Neural cell (in vitro differentiated cells): ENCODE results near the gene IDH3B. TPM values are rescaled to one million over a fixed set of nuclear protein-coding genes. Genes with fewer than 3 reads are reported as not detected.

Experiments used
- H2AFZ ChIP-seq: fragments of 200-600, 300-800 bp; sonication (generic), shearing (Covaris generic); 2 replicates; pipeline ENCODE4 v1.6.0; 2014; ENCODE audit warnings: low read depth, mild to moderate bottlenecking, antibody characterized with exemption, low read length, moderate library complexity
- H3F3A ChIP-seq: fragments of 200-600 bp; shearing (Covaris generic); 2 replicates; pipeline ENCODE4 v1.6.1; 2016; ENCODE audit warnings: mild to moderate bottlenecking, moderate library complexity, mixed read lengths, antibody characterized with exemption, low read length; ENCODE audit not compliant: insufficient read depth, poor library complexity, severe bottlenecking
- H3K27ac ChIP-seq: fragments of 200-600, 300-800 bp; sonication (generic), shearing (Covaris generic); 2 replicates; pipeline ENCODE4 v1.5.1; 2014; ENCODE audit warnings: mild to moderate bottlenecking, low read length, moderate library complexity
- H3K27me3 ChIP-seq: fragments of 300-800, 200-600 bp; sonication (generic), shearing (Covaris generic); 2 replicates; pipeline ENCODE4 v1.6.0; 2014; ENCODE audit warnings: mild to moderate bottlenecking, low read depth, low read length, moderate library complexity; ENCODE audit not compliant: insufficient read depth
- H3K36me3 ChIP-seq: fragments of 300-800, 200-600 bp; sonication (generic), shearing (Covaris generic); 2 replicates; pipeline ENCODE4 v1.5.1; 2014; ENCODE audit warnings: mild to moderate bottlenecking, antibody characterized with exemption, low read length, moderate library complexity; ENCODE audit not compliant: insufficient read depth
- H3K4me2 ChIP-seq: fragments of 300-800, 200-600 bp; sonication (generic), shearing (Covaris generic); 2 replicates; pipeline ENCODE4 v1.6.0; 2014; ENCODE audit warnings: mild to moderate bottlenecking, low read length
- H3K4me3 ChIP-seq: fragments of 300-800, 200-600 bp; sonication (generic), shearing (Covaris generic); 2 replicates; pipeline ENCODE4 v1.5.1; 2014; ENCODE audit warnings: mild to moderate bottlenecking, low read length, moderate library complexity
- H3K79me2 ChIP-seq: fragments of 200-600 bp; shearing (Covaris generic); replicated peaks from 2 replicates; pipeline ENCODE4 v1.6.0; 2014; ENCODE audit warnings: mild to moderate bottlenecking, low read length, moderate library complexity; ENCODE audit not compliant: insufficient read depth
- H3K9ac ChIP-seq: fragments of 300-800, 200-600 bp; sonication (generic), shearing (Covaris generic); 2 replicates; pipeline ENCODE4 v1.6.1; 2016; ENCODE audit warnings: mild to moderate bottlenecking, low read length, mixed read lengths
- H3K9me2 ChIP-seq: fragments of 200-600 bp; shearing (Covaris generic); 2 replicates; pipeline ENCODE4 v1.6.1; 2016; ENCODE audit warnings: mild to moderate bottlenecking, low read length, mixed read lengths; ENCODE audit not compliant: insufficient read depth
- H3K9me3 ChIP-seq: fragments of 200-600, 300-800 bp; sonication (generic), shearing (Covaris generic); 2 replicates; pipeline ENCODE4 v1.6.1; 2016; ENCODE audit warnings: mild to moderate bottlenecking, mixed run types, low read length, moderate library complexity, mixed read lengths
- H4K20me1 ChIP-seq: fragments of 200-600 bp; shearing (Covaris generic); 2 replicates; pipeline ENCODE4 v1.6.1; 2016; ENCODE audit warnings: mild to moderate bottlenecking, mixed run types; ENCODE audit not compliant: insufficient read depth
- CTCF ChIP-seq: fragments of 450-650 bp; IDR thresholded peaks from 2 replicates; pipeline ENCODE4 v1.5.1; 2014; ENCODE audit warnings: antibody characterized with exemption, mild to moderate bottlenecking, moderate library complexity; ENCODE audit not compliant: poor library complexity, severe bottlenecking
- EP300 ChIP-seq: fragments of 450-650 bp; conservative IDR thresholded peaks from 2 replicates; pipeline ENCODE4 v1.6.1; 2014; ENCODE audit warnings: antibody characterized with exemption, mild to moderate bottlenecking, moderate library complexity; ENCODE audit not compliant: poor library complexity, severe bottlenecking
- EZH2 ChIP-seq: fragments of 200-600, 300-800 bp; shearing (Covaris generic), sonication (generic); IDR thresholded peaks from 2 replicates; pipeline ENCODE4 v1.6.1; 2014; ENCODE audit warnings: antibody characterized with exemption, low read length, borderline replicate concordance, mild to moderate bottlenecking; ENCODE audit not compliant: insufficient read depth, poor library complexity, severe bottlenecking
- MXI1 ChIP-seq: fragments of 450-650 bp; conservative IDR thresholded peaks from 2 replicates; pipeline ENCODE4 v1.6.1; 2014; ENCODE audit warnings: antibody characterized with exemption, mild to moderate bottlenecking; ENCODE audit not compliant: poor library complexity, severe bottlenecking
- RAD21 ChIP-seq: fragments of 450-650 bp; conservative IDR thresholded peaks from 2 replicates; pipeline ENCODE4 v1.6.1; 2014; ENCODE audit warnings: antibody characterized with exemption, mild to moderate bottlenecking, moderate library complexity
- SMC3 ChIP-seq: fragments of 450-650 bp; conservative IDR thresholded peaks from 2 replicates; pipeline ENCODE4 v1.6.1; 2014; ENCODE audit warnings: antibody characterized with exemption, mild to moderate bottlenecking, moderate library complexity; ENCODE audit not compliant: poor library complexity
- TAF1 ChIP-seq: IDR thresholded peaks from 2 replicates; pipeline ENCODE4 v1.6.1; 2012; ENCODE audit warnings: low read depth
- polyA plus RNA-seq: library from polyadenylated mRNA; depleted of rRNA; stranded (reverse); fragments of >200 nt; gene quantifications from 2 replicates; pipeline ENCODE4 v1.2.3, GENCODE V29; 2014

Gene IDH3B
- polyA plus RNA-seq, 1 donor from 2014 or later = 307 TPM

- Histone ChIP-seq H3K27ac (no peak overlapping the region), H3K9me3 (no peaks in the 10 kb centered on the region), H3K4me3 (peak overlapping the region; percentile 63), H3K9ac (peak overlapping the region; percentile 44), H3K79me2 (no peaks in the 10 kb centered on the region), H3K27me3 (peaks cover 32% of the 10 kb centered on the region), H3F3A (no peaks in the 10 kb centered on the region), H3K4me2 (no peak overlapping the region), H2AFZ (no peak overlapping the region), H3K36me3 (no peaks in the 10 kb centered on the region), H3K9me2 (no peaks in the 10 kb centered on the region), H4K20me1 (no peaks in the 10 kb centered on the region)
- TF ChIP-seq CTCF = peak; percentile 28
- TF ChIP-seq EZH2 = no peak
- TF ChIP-seq RAD21 = no peak
- TF ChIP-seq TAF1 = no peak
- TF ChIP-seq MXI1 = peak; percentile 37
Measured at GRCh38 chr20:2693286-2694007, 29.4 kb upstream of the IDH3B start.

GRCh38 chr20:2692886-2693285, 28.9 kb upstream of the IDH3B start:
- no peaks in the 10 kb centered on the region for H4K20me1 ChIP-seq
- H3K36me3 ChIP-seq = no peaks in the 10 kb centered on the region
- H3K27ac ChIP-seq = no peak overlapping the region
- no peaks in the 10 kb centered on the region for H3K9me2 ChIP-seq
- no peak overlapping the region for H3K4me2 ChIP-seq
- H3K79me2 ChIP-seq = no peaks in the 10 kb centered on the region
- TF ChIP-seq CTCF = no peak
- no peak for TF ChIP-seq EP300
- no peak for TF ChIP-seq EZH2
- TF ChIP-seq MXI1 = no peak
- no peak for TF ChIP-seq SMC3
- no peak overlapping the region for H2AFZ ChIP-seq
- no peaks in the 10 kb centered on the region for H3K9me3 ChIP-seq
- no peak overlapping the region for H3K9ac ChIP-seq
- H3K4me3 ChIP-seq = no peak overlapping the region
- peaks cover 37% of the 10 kb centered on the region for H3K27me3 ChIP-seq
- no peaks in the 10 kb centered on the region for H3F3A ChIP-seq
